PC-3 (cell line): Measurements from ENCODE around the gene S1PR1. TPM values are rescaled to one million over a fixed set of nuclear protein-coding genes. Genes with fewer than 3 reads are reported as not detected.

Source experiments
- ATAC-seq: fragments of 200-7000 bp; cut with Tn5 transposase; 2 replicates; pipeline ENCODE4 v1.9.1; 2020; ENCODE audit warnings: mild to moderate bottlenecking, moderate library complexity
- BruUV-seq: library from RNA; stranded (reverse); fragments of 400-500 nt; replicated peaks from 2 replicates; lab custom pipeline; 2021; lab: Mats Ljungman, UMichigan
- CTCF ChIA-PET: fragments of 300-600 bp; sonication (Branson Sonifier 250); formaldehyde crosslinking; loops from one replicate; lab custom pipeline; 2022; ENCODE audit warnings: antibody characterized with exemption; lab: Charles Lee
- POLR2A ChIA-PET: fragments of 300-600 bp; sonication (Branson Sonifier 250); formaldehyde crosslinking; loops from one replicate; lab custom pipeline; 2022; ENCODE audit warnings: antibody characterized with exemption; ENCODE audit not compliant: unreplicated experiment; lab: Charles Lee
- DNase-seq: peaks from one replicate; pipeline ENCODE4 v3.0.0-alpha.2; 2015
- H2AFZ ChIP-seq: fragments of 300-600 bp; sonication (generic); 2 replicates; pipeline ENCODE4 v1.6.0; 2016; ENCODE audit warnings: antibody characterized with exemption, low read length
- H3F3A ChIP-seq: fragments of 300-600 bp; sonication (generic); one replicate; pipeline ENCODE4 v1.6.0; 2017; ENCODE audit warnings: antibody characterized with exemption, low read length, control low read depth, mild to moderate bottlenecking; ENCODE audit not compliant: unreplicated experiment
- H3K27ac ChIP-seq: fragments of 300-600 bp; sonication (generic); 2 replicates; pipeline ENCODE4 v1.5.1; 2016; ENCODE audit warnings: mild to moderate bottlenecking, low read length
- H3K27me3 ChIP-seq: fragments of 300-600 bp; sonication (generic); 2 replicates; pipeline ENCODE4 v1.6.1; 2016; ENCODE audit warnings: low read length, mixed read lengths
- H3K36me3 ChIP-seq: fragments of 300-600 bp; sonication (generic); 2 replicates; pipeline ENCODE4 v1.6.1; 2016; ENCODE audit warnings: low read depth, mixed run types, low read length, mixed read lengths
- H3K4me1 ChIP-seq: fragments of 300-600 bp; sonication (generic); 2 replicates; pipeline ENCODE4 v1.5.1; 2016; ENCODE audit warnings: low read length; ENCODE audit not compliant: insufficient read depth
- H3K4me2 ChIP-seq: fragments of 300-600 bp; sonication (generic); 2 replicates; pipeline ENCODE4 v1.6.0; 2016; ENCODE audit warnings: low read length
- H3K4me3 ChIP-seq: fragments of 300-600 bp; sonication (generic); 2 replicates; pipeline ENCODE4 v1.5.1; 2016; ENCODE audit warnings: mild to moderate bottlenecking, low read length, mixed read lengths
- H3K79me2 ChIP-seq: fragments of 300-600 bp; sonication (generic); 2 replicates; pipeline ENCODE4 v1.6.1; 2017; ENCODE audit warnings: low read length, mixed read lengths
- H3K9ac ChIP-seq: fragments of 300-600 bp; sonication (generic); 2 replicates; pipeline ENCODE4 v1.6.0; 2016; ENCODE audit warnings: mild to moderate bottlenecking, low read length
- H3K9me2 ChIP-seq: fragments of 300-600 bp; sonication (generic); replicated peaks from 2 replicates; pipeline ENCODE4 v1.6.1; 2016; ENCODE audit warnings: mixed run types, low read length, mixed read lengths
- H3K9me3 ChIP-seq: fragments of 300-600 bp; sonication (generic); 2 replicates; pipeline ENCODE4 v1.6.1; 2016; ENCODE audit warnings: low read length, mixed read lengths
- H4K20me1 ChIP-seq: fragments of 300-600 bp; sonication (generic); 2 replicates; pipeline ENCODE4 v1.6.1; 2016; ENCODE audit warnings: low read length, mixed read lengths
- EZH2 ChIP-seq: fragments of 300-600 bp; sonication (generic); IDR thresholded peaks from one replicate; pipeline ENCODE4 v1.6.1; 2017; ENCODE audit warnings: antibody characterized with exemption, mild to moderate bottlenecking, low read length; ENCODE audit not compliant: unreplicated experiment
- EZH2phosphoT487 ChIP-seq: fragments of 300-600 bp; sonication (generic); IDR thresholded peaks from 2 replicates; pipeline ENCODE4 v1.6.1; 2018; ENCODE audit warnings: mild to moderate bottlenecking, antibody characterized with exemption, low read length, borderline replicate concordance
- intact Hi-C: fragments of 100-400 bp; cut with micrococcal nuclease; formaldehyde crosslinking; loops from 2 replicates; pipeline ENCODE4 v1.9.0; 2023
- total RNA-seq: library from RNA; depleted of rRNA; stranded (reverse); fragments of >200 nt; gene quantifications from 2 replicates; pipeline ENCODE4 v1.2.3, GENCODE V29; 2014
- TF ChIP-seq, protein P1 (sequence below): fragments of 300-600 bp; sonication (generic); conservative IDR thresholded peaks from 2 replicates; pipeline ENCODE4 v1.5.1; 2017; ENCODE audit warnings: antibody characterized with exemption, low read depth, mild to moderate bottlenecking, low read length

The S1PR1 gene
- total RNA-seq, 1 experiment from 2014 or later = 2.1 TPM

DNA sequence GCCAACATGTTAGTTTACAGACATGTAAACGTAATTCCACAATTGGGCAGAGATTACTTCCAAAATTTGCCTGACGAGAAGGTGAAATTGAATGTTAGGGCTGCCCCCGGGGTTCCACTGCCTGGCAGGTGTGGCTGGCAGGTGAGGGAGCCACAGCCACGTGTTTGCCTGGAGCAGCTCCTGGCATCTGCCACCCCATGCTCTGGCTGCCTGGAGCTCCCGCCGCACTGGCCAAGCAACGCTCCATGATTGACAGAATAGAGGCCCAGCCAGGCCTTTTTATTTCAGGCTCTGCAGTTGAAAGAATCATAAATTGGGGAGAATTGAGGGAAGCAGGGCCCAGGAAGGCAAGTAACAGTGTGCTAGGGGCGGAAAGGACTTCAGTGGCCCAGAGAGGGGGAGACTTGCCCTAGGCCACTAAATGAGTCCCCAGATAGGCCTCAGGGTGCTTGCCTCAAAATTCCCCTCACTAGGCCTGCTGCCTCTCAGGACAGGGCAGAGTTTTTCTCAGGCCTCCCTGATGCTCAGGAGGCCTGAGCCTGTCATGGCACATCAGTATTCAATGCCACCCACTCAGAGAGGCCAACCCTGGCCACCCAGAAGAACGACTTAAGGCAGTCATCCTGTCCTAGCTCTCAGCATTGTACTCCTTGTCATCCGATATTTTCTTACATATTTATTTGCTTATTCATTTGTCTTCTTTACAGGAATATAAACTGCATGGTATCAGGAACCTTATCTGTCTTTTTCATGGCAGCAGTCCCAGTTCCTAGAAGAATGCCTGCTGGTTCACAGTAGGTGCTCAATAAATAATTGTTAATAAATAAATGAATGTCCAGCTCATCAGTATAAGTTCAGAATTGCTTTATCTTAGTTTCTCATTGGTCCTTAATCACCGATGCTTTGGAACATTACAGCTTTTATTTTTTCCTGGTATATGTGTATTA, 16.6 kb upstream of the S1PR1 start:
- Histone ChIP-seq H2AFZ (no peak overlapping the region), H3K27me3 (no peaks in the 10 kb centered on the region), H3K27ac (no peak overlapping the region), H3K4me2 (no peak overlapping the region), H3K79me2 (no peaks in the 10 kb centered on the region), H3K4me3 (no peak overlapping the region), H3F3A (no peaks in the 10 kb centered on the region), H3K9ac (no peak overlapping the region), H3K9me3 (no peaks in the 10 kb centered on the region), H3K4me1 (peaks cover 10% of the 10 kb centered on the region), H4K20me1 (no peaks in the 10 kb centered on the region), H3K36me3 (no peaks in the 10 kb centered on the region), H3K9me2 (no peaks in the 10 kb centered on the region)
- CTCF ChIA-PET = no interaction called here
- ATAC-seq (no peak), DNase-seq (no peak)
- no TSS peak for BruUV-seq
- intact Hi-C loops = no loop called here
- TF ChIP-seq, protein P1, sequence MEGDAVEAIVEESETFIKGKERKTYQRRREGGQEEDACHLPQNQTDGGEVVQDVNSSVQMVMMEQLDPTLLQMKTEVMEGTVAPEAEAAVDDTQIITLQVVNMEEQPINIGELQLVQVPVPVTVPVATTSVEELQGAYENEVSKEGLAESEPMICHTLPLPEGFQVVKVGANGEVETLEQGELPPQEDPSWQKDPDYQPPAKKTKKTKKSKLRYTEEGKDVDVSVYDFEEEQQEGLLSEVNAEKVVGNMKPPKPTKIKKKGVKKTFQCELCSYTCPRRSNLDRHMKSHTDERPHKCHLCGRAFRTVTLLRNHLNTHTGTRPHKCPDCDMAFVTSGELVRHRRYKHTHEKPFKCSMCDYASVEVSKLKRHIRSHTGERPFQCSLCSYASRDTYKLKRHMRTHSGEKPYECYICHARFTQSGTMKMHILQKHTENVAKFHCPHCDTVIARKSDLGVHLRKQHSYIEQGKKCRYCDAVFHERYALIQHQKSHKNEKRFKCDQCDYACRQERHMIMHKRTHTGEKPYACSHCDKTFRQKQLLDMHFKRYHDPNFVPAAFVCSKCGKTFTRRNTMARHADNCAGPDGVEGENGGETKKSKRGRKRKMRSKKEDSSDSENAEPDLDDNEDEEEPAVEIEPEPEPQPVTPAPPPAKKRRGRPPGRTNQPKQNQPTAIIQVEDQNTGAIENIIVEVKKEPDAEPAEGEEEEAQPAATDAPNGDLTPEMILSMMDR = no peak
- POLR2A ChIA-PET = no interaction called here

DNA sequence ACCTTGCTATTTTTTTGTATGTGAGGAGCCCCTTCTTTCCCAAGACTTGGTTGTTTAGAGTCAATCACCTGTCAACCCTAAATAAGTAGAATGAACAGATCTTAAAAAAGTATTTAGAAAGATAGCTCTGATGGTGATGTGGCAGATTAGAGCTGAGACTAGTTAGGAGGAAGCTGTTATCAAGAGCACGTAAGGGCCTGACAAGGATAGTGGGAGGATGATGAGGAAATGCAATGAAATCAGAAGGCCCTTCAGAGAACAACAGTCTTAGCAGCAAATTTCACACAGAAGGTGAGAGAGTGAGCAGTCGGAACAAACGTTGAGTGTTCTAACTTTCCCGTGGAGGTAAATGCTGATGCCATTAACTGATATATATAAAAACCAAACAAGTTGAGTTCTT, 15.9 kb upstream of the S1PR1 start:
- ATAC-seq (no peak), DNase-seq (no peak)
- Histone ChIP-seq H3K9me2 (no peaks in the 10 kb centered on the region), H3K27me3 (no peaks in the 10 kb centered on the region), H3K4me3 (no peak overlapping the region), H3K4me2 (no peak overlapping the region), H3K27ac (no peak overlapping the region), H3F3A (no peaks in the 10 kb centered on the region), H2AFZ (no peak overlapping the region), H3K9ac (no peak overlapping the region), H4K20me1 (no peaks in the 10 kb centered on the region), H3K9me3 (no peaks in the 10 kb centered on the region), H3K36me3 (no peaks in the 10 kb centered on the region), H3K4me1 (peaks cover 10% of the 10 kb centered on the region), H3K79me2 (no peaks in the 10 kb centered on the region)
- TF ChIP-seq, protein P1 = no peak
- no peak for TF ChIP-seq EZH2phosphoT487
- no peak for TF ChIP-seq EZH2
- intact Hi-C loops = no loop called here
- BruUV-seq = no TSS peak
- ChIA-PET POLR2A (no interaction called here), CTCF (no interaction called here)

DNA sequence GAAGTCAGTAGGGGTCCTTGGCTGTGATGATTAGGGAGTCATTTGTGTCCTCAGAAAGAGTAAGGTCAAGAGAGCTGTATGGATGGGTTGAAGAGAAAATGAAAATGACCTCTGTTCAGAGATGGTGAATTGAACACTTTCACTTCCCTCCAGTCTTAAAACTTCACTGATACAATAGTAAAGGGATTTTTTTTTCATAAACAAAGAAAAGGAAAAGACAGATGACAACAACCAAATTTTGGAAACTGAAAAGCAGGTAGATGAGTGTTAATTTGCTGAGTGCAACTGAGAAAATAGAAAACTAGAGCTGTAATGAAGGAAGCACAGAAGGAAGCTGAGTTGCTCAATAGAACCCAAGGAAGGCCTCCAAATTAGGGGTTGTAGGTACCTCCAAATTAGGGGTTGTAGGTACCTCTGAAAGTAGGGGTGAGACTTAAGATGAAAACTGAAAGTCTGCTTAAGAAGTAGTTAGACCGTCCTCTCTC, 14.8 kb upstream of the S1PR1 start:
- no peaks in the 10 kb centered on the region for H4K20me1 ChIP-seq
- DNase-seq = no peak
- no peaks in the 10 kb centered on the region for H3K9me3 ChIP-seq

More for the DNA sequence above, 14.8 kb upstream of the S1PR1 start:
- no TSS peak for BruUV-seq
- Histone ChIP-seq H3K36me3 (no peaks in the 10 kb centered on the region), H2AFZ (no peak overlapping the region), H3K4me3 (no peak overlapping the region), H3K27me3 (no peaks in the 10 kb centered on the region), H3K9ac (no peak overlapping the region), H3K79me2 (no peaks in the 10 kb centered on the region), H3K9me2 (no peaks in the 10 kb centered on the region), H3K4me2 (no peak overlapping the region), H3K4me1 (peaks cover 2% of the 10 kb centered on the region), H3K27ac (no peak overlapping the region), H3F3A (no peaks in the 10 kb centered on the region)
- ChIA-PET CTCF (no interaction called here), POLR2A (no interaction called here)
- TF ChIP-seq EZH2 (no peak), EZH2phosphoT487 (no peak)
- TF ChIP-seq, protein P1 = no peak
- intact Hi-C loops = no loop called here
- no peak for ATAC-seq
